GM10248 (cell line): ENCODE data around the gene TMEM186.

Experiments used
- CTCF ChIA-PET: fragments of 300-600 bp; sonication (Branson Sonifier 250); formaldehyde crosslinking; extraction: SDS; loops from one replicate; lab custom pipeline; 2021; ENCODE audit warnings: antibody characterized with exemption; lab: Yijun Ruan, JAX
- POLR2A ChIA-PET: fragments of 350-650 bp; sonication (Branson Sonifier 250); formaldehyde crosslinking; extraction: SDS; loops from one replicate; lab custom pipeline; 2020; ENCODE audit warnings: antibody characterized with exemption; lab: Yijun Ruan, JAX
- DNase-seq: peaks from one replicate; pipeline ENCODE4 v3.0.0; 2012; ENCODE audit errors: extremely low spot score
- TF ChIP-seq, protein P1 (sequence below): IDR thresholded peaks from 2 replicates; pipeline ENCODE4 v1.5.1; 2012; ENCODE audit warnings: mild to moderate bottlenecking, low read depth; ENCODE audit errors: extremely low read depth, missing control alignments, control extremely low read depth

The TMEM186 gene

DNA sequence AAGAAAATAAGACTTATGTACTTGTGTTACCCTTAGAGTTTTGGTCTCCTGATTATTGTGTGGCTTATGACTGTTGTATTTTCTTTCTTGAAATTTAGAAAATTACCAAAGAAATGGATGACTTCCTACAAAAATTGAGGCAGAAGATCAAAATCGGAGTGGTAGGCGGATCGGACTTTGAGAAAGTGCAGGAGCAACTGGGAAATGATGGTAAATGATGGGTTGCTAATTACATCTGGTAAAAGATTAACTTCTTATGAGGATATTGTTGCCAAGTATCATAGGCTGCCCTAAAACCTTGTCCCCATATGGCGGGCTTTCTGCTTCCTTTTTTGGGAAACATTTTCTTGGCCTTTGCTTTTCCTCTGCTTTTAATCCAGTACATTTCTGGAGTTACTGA, 4.3 kb upstream of the TMEM186 start:
- ChIA-PET POLR2A (interaction anchor here (1.2 kb wide), 1 partner anchor 67 kb away, joined by 3 read pairs; the partner anchor contains the start of gene CARHSP1), CTCF (interaction anchor here (1.1 to 1.6 kb wide), 3 partner anchors 15 to 135 kb away, joined by 3 to 5 read pairs (median 5); partner anchors contain the start of gene CARHSP1)
- TF ChIP-seq, protein P1, sequence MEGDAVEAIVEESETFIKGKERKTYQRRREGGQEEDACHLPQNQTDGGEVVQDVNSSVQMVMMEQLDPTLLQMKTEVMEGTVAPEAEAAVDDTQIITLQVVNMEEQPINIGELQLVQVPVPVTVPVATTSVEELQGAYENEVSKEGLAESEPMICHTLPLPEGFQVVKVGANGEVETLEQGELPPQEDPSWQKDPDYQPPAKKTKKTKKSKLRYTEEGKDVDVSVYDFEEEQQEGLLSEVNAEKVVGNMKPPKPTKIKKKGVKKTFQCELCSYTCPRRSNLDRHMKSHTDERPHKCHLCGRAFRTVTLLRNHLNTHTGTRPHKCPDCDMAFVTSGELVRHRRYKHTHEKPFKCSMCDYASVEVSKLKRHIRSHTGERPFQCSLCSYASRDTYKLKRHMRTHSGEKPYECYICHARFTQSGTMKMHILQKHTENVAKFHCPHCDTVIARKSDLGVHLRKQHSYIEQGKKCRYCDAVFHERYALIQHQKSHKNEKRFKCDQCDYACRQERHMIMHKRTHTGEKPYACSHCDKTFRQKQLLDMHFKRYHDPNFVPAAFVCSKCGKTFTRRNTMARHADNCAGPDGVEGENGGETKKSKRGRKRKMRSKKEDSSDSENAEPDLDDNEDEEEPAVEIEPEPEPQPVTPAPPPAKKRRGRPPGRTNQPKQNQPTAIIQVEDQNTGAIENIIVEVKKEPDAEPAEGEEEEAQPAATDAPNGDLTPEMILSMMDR: no peak
- no peak for DNase-seq

DNA sequence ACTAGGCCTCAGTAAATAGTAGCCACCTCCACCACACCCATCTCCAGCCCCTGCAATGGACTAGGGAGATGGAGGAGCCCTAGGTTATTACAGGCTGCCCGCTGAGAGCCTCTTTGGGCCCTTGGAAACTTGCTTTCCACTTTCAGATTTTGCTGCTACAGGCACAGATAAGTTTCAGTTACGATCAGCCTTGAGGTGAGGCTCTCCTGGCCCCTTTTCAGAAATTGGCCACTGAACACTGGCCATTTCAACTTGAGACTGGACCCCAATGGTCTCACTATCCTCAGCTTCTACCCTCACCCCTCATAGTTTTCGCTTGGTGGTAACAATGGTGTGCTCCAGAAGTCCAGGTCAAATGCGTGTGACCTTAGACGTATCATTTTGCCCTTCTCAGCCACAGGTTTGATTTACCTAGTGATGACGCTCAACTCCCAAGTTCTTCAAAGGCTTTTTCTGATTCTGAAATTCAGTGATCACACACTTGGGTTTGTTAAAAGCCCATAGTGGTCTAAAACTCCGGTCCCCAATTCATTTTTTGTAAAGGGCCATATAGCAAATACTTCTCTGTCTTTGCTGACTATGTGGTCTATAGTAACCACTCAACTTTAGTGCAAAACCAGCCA, 1.2 kb upstream of the TMEM186 start:
- POLR2A ChIA-PET: interaction anchor here (1.1 kb wide), 1 partner anchor 70 kb away, joined by 3 read pairs; the partner anchor contains the start of gene CARHSP1

DNA sequence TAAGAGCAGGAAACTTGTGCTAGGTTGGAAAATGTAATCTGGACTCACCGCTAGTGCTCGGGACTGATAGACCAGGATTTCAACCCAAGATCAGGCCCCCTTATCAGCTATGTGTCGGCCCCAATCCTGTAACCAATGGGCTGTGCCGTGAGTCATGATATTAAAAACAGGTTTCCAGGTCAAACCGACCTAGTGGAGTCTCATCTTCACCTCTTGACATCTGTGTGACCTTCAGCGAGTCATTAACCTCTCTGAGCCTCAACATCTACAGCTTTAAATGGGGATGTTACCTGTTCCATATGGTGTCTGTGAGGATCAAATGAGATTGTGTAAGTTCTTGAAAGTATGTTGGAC, 712 bp upstream of the TMEM186 start:
- TF ChIP-seq, protein P1: no peak
- ChIA-PET CTCF (interaction anchor here (2.6 kb wide), 1 partner anchor 82 kb away, joined by 8 read pairs; no protein-coding TSS in a partner anchor), POLR2A (interaction anchor here (0.7 to 1.1 kb wide), 2 partner anchors 12 to 71 kb away, joined by 3 read pairs; partner anchors contain the start of gene CARHSP1)
- no peak for DNase-seq

More for the DNA sequence above, 1.2 kb upstream of the TMEM186 start:
- CTCF ChIA-PET: no interaction called here
- DNase-seq: no peak
- TF ChIP-seq, protein P1: no peak

DNA sequence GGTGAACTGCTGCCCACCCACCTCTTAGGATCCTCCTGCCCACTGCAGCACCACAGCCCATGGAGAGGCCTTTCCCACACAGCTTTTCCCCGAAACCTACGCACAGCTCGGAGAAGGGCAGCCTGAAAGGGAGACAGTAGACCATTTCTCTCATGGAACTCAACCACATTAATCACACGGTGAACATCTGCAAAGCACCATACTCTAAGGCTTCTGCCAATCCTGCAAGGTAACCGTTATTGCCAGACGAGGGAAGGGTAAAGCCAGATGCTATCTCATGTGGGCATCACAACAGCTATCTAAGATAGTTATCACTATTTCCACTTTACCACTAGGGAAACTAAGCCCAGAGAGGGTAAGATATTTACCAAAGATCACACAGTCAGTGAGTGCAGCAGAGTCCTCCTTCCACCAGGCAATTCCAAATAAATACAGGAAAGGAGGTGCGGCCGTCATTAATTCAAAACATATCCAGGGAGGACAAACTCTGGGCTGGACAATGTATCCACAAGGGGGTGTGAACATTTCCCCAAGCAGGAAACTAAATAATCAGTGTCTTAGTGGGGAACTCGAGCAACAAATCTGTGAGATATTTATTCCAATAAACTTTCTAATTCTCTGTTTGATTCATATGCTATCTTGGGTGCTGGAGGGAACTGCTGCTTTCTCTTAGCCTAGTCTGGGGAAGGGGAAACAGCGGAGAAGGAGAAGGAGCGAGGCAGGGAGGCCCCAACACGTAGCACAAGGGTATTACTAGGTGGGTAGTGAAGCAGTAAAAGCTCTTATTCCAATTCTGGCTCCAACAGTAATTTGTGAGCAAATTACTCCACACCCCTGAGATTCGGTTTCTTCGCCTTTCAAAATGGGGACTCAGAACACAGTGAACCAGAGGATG, 723 bp downstream of the TMEM186 start:
- TF ChIP-seq, protein P1: no peak
- CTCF ChIA-PET: interaction anchor here (0.8 to 2.6 kb wide), 6 partner anchors 12 to 85 kb away, joined by 3 to 8 read pairs (median 3); no protein-coding TSS in a partner anchor

DNA sequence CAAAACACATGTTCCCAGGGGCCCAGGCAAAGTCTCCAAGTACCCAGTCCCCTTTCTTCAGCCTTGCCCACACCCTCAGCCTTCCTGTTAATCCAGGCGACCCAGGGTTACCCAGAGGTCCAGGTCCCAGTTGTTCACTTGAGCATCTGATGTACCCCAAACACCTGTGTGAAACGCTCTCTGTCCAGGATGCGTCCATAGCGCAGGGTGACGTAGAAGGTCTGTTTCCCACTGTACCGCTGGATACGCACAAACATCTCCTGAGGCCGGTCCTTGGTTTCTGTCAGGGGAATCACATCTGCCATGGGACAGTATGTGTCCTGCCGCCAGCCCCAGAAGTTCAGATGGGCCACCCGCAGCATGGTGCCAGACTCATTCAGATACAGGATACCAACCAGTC, 1.6 kb downstream of the TMEM186 start:
- ChIA-PET CTCF (interaction anchor here (0.8 to 2.6 kb wide), 4 partner anchors 16 to 86 kb away, joined by 3 to 8 read pairs (median 4); no protein-coding TSS in a partner anchor), POLR2A (no interaction called here)
- TF ChIP-seq, protein P1: no peak
- no peak for DNase-seq

More for the DNA sequence above, 723 bp downstream of the TMEM186 start:
- DNase-seq: no peak
- POLR2A ChIA-PET: interaction anchor here (0.6 kb wide), 1 partner anchor 145 kb away, joined by 3 read pairs; no protein-coding TSS in a partner anchor

DNA sequence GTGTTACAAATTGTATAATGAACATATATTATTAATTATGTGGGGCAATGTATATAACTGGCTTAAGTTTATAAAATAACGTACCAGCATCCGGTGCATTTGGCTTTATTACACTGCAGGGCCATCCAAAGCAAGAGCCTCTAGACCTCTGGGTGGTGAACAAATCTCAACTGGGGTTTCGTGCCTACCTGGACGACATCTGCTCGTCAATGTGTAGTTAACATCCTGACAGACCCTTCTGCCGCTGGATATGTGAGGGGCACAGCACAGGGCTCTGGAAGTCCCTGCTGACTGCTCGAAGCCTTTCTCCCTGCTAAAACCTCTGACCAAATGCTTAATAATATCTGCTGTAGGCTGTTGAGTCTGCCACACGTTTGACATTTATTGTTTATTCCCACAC, 2.3 kb downstream of the TMEM186 start:
- ChIA-PET CTCF (no interaction called here), POLR2A (no interaction called here)
- TF ChIP-seq, protein P1: no peak
- DNase-seq: no peak
